Parathyroid adenoma (tissue), 2 donors: ENCODE measurements around the gene OR6C2.
"Not testable (repeated sequence)": the region's sequence is repeated elsewhere in the genome, so short reads cannot be mapped to it uniquely, and the experiment has no call there.

ENCODE experiments used
- H2AFZ ChIP-seq: fragments of 300-600 bp; sonication (generic); one replicate; pipeline ENCODE4 v1.7.0; 2017; ENCODE audit warnings: antibody characterized with exemption, mild to moderate bottlenecking
- H3K27ac ChIP-seq: fragments of 300-600 bp; sonication (generic); one replicate; pipeline ENCODE4 v1.7.0; 2017
- H3K27me3 ChIP-seq: fragments of 300-600 bp; sonication (generic); one replicate; pipeline ENCODE4 v1.7.0; 2017; ENCODE audit warnings: low read length; ENCODE audit not compliant: control insufficient read depth, insufficient read depth
- H3K36me3 ChIP-seq: fragments of 300-600 bp; sonication (generic); one replicate; pipeline ENCODE4 v1.7.0; 2017; ENCODE audit warnings: low read length; ENCODE audit not compliant: control insufficient read depth, insufficient read depth
- H3K4me1 ChIP-seq: fragments of 300-600 bp; sonication (generic); one replicate; pipeline ENCODE4 v1.7.0; 2017; ENCODE audit warnings: control low read depth
- H3K4me2 ChIP-seq: fragments of 300-600 bp; sonication (generic); one replicate; pipeline ENCODE4 v1.7.0; 2017; ENCODE audit warnings: low read length
- H3K4me3 ChIP-seq: fragments of 300-600 bp; sonication (generic); one replicate; pipeline ENCODE4 v1.7.0; 2017; ENCODE audit warnings: low read depth, low read length
- H3K79me2 ChIP-seq: fragments of 300-600 bp; sonication (generic); one replicate; pipeline ENCODE4 v1.7.0; 2017; ENCODE audit warnings: control low read depth
- H3K9ac ChIP-seq: fragments of 300-600 bp; sonication (generic); one replicate; pipeline ENCODE4 v1.7.0; 2017; ENCODE audit warnings: mild to moderate bottlenecking
- H3K9me3 ChIP-seq: fragments of 300-600 bp; sonication (generic); one replicate; pipeline ENCODE4 v1.7.0; 2017; ENCODE audit warnings: low read length; ENCODE audit not compliant: control insufficient read depth
- CTCF ChIP-seq: fragments of 300-600 bp; sonication (generic); IDR thresholded peaks from one replicate; pipeline ENCODE4 v1.7.0; 2017; ENCODE audit warnings: antibody characterized with exemption, mild to moderate bottlenecking
- donor health status: primary hyperparathyroidism.

OR6C2 gene

GRCh38 chr12:55467836-55468235, 24.0 kb downstream of the OR6C2 start:
- Histone ChIP-seq H3K9ac (no peak overlapping the region), H3K27ac (no peak overlapping the region), H3K4me1 (no peaks in the 10 kb centered on the region), H3K4me3 (no peak overlapping the region), H2AFZ (no peak overlapping the region), H3K4me2 (no peak overlapping the region), H3K36me3 (no peaks in the 10 kb centered on the region), H3K9me3 (no peaks in the 10 kb centered on the region), H3K27me3 (no peaks in the 10 kb centered on the region), H3K79me2 (no peaks in the 10 kb centered on the region)
- TF ChIP-seq CTCF = no peak

- Histone ChIP-seq H3K9me3 (no peaks in the 10 kb centered on the region), H3K9ac (no peak overlapping the region), H3K4me1 (no peaks in the 10 kb centered on the region), H3K27me3 (no peaks in the 10 kb centered on the region), H2AFZ (no peak overlapping the region), H3K36me3 (no peaks in the 10 kb centered on the region), H3K4me3 (no peak overlapping the region), H3K4me2 (no peak overlapping the region), H3K27ac (no peak overlapping the region), H3K79me2 (no peaks in the 10 kb centered on the region)
- TF ChIP-seq CTCF = no peak
Observed at GRCh38 chr12:55469291-55469690, 25.4 kb downstream of the OR6C2 start.

- Histone ChIP-seq H3K4me3 (no peak within 1 kb of the TSS), H3K9me3 (no peaks in the 10 kb centered on the region), H3K27me3 (no peaks in the 10 kb centered on the region), H3K9ac (no peak within 1 kb of the TSS), H3K4me1 (no peaks in the 10 kb centered on the region), H3K79me2 (no peaks in the 10 kb centered on the region), H3K36me3 (no peaks in the 10 kb centered on the region), H3K4me2 (no peak within 1 kb of the TSS), H3K27ac (no peak within 1 kb of the TSS), H2AFZ (no peak within 1 kb of the TSS)
- TF ChIP-seq CTCF = no peak
Observed at GRCh38 chr12:55470088-55470829, 26.4 kb downstream of the OR6C2 start, which contains the start of gene OR6C70. Gene OR6C70 (minus strand): TSS chr12:55470138. CDS start chr12:55470138, 0 bp downstream.

DNA sequence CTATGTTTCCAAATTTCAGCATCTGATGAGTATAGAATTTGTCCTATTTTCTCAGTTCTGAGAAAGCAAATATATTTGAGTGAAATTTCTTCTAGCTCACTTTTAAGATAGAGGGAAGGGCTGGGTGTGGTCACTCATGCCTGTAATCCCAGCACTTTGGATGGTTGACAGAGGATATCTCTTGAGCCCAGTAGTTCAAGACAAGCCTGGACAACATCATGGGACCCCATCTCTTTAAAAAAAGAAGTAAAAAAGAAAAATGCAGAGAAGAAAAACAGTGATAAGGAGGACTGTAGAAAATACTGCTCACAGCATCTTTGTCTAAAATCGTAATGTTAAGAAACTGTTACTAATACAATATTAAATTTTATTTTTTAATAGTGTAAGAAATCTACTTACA, 28.4 kb downstream of the OR6C2 start:
- no peak overlapping the region for H3K4me3 ChIP-seq
- no peak overlapping the region for H2AFZ ChIP-seq

GRCh38 chr12:55479136-55479535, 35.3 kb downstream of the OR6C2 start:
- not testable (repeated sequence) for H3K9ac ChIP-seq, H3K4me1 ChIP-seq

More for the DNA sequence above, 28.4 kb downstream of the OR6C2 start:
- Histone ChIP-seq H3K27ac (no peak overlapping the region), H3K9ac (no peak overlapping the region), H3K4me1 (no peaks in the 10 kb centered on the region), H3K36me3 (no peaks in the 10 kb centered on the region), H3K27me3 (no peaks in the 10 kb centered on the region), H3K4me2 (no peak overlapping the region), H3K79me2 (no peaks in the 10 kb centered on the region), H3K9me3 (no peaks in the 10 kb centered on the region)
- no peak for TF ChIP-seq CTCF

GRCh38 chr12:55484284-55484683, 40.4 kb downstream of the OR6C2 start:
- H2AFZ ChIP-seq, H3K4me2 ChIP-seq, H3K9me3 ChIP-seq, H3K36me3 ChIP-seq, H3K27ac ChIP-seq, H3K27me3 ChIP-seq, H3K9ac ChIP-seq, H3K4me1 ChIP-seq, H3K79me2 ChIP-seq, H3K4me3 ChIP-seq: not testable (repeated sequence)

More at GRCh38 chr12:55479136-55479535, 35.3 kb downstream of the OR6C2 start:
- not testable (repeated sequence) for H3K27ac ChIP-seq, H3K27me3 ChIP-seq, H3K79me2 ChIP-seq, H2AFZ ChIP-seq, H3K36me3 ChIP-seq, H3K4me3 ChIP-seq, H3K9me3 ChIP-seq, H3K4me2 ChIP-seq
